ENCODE measurements around the gene C9orf50.

Gene C9orf50

DNA sequence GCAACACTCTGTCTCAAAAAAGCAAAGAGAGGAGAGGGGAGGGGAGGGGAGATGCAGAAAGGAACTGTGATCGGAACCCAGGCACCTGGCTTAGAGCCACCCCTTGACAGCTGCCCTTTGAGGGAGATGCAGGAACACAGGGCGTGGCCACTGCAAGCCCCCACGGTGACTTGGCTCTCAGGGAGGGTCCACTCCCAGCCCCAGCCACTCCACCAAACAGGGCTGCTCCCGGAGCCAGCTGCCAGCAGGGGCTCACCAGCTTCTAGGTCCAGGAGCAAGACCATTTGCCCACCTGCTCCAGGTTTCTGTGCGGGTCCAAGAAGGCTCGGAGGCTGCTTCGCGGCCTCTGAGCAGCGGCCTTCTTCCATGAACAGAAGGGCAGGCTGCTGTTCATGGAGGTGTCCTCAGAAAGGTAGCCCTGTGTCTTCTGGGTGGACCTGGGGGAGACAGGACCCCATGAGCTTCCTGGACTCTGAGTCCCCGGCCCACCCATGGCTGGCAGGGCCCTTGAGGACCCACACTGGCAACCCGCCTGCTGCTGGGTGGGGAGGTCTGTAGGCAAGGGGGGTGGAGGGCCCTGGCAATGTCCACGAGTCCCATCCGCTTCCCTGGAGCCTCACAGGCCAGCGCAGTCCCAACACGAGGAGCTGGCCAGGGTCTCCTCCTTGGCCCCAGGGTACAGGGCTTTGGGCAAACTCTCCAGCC, 7.9 kb downstream of the C9orf50 start:
- in situ Hi-C loops (cut with MboI; ENCODE audit: low sequenced_read_pairs): loop anchor here (10.0 to 25.0 kb wide), 2 partner anchors 478 to 776 kb away; partner anchors contain the start of gene SPOUT1

DNA sequence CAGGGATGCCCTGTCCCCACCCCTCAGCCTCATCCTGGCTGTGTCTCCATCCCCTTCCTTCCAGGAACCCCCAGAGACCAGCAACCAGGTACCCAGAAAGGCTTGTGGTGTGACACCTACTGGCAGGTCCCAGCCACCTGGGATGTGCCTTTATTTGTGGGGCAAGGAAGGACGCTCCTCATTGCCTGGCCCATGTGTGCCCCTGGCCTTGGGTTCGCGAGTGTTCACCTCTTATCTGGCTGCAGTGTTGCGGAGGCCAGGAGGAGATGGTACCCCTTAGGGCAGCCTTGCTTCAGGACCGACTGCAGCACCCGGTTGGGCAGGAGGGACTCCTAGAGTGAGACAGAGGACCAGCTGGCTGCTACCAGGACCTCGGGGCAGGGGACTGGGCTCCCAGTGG, 8.8 kb downstream of the C9orf50 start:
- in situ Hi-C loops (cut with MboI; ENCODE audit: low sequenced_read_pairs): loop anchor here (10.0 to 25.0 kb wide), 2 partner anchors 477 to 775 kb away; partner anchors contain the start of gene SPOUT1

DNA sequence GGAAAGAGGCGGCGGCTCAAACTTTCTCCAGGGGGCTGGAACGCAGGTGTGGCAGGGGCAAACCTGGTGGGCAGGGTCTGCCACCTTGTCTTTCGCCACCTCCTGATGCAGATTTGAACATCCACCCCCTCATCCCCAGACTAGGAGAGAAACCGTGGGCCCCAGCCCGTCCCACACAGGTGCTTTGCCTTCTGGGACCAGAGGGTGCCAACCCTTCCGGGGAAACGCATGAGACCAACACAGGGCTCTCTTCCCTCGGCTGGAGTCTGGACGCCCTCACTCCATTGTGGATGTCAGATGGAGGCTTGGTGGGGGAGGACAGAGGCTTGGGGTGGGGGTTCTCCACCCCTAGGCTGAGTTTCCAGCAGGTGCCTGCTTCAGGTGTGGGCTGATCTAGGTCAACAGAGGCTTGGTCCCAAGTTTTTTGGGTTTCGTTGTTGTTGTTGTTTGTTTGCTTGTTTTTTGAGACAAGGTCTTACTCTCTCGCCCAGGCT, 9.5 kb downstream of the C9orf50 start:
- in situ Hi-C loops (cut with MboI; ENCODE audit: low sequenced_read_pairs): loop anchor here (10.0 to 25.0 kb wide), 2 partner anchors 477 to 774 kb away; partner anchors contain the start of gene SPOUT1

DNA sequence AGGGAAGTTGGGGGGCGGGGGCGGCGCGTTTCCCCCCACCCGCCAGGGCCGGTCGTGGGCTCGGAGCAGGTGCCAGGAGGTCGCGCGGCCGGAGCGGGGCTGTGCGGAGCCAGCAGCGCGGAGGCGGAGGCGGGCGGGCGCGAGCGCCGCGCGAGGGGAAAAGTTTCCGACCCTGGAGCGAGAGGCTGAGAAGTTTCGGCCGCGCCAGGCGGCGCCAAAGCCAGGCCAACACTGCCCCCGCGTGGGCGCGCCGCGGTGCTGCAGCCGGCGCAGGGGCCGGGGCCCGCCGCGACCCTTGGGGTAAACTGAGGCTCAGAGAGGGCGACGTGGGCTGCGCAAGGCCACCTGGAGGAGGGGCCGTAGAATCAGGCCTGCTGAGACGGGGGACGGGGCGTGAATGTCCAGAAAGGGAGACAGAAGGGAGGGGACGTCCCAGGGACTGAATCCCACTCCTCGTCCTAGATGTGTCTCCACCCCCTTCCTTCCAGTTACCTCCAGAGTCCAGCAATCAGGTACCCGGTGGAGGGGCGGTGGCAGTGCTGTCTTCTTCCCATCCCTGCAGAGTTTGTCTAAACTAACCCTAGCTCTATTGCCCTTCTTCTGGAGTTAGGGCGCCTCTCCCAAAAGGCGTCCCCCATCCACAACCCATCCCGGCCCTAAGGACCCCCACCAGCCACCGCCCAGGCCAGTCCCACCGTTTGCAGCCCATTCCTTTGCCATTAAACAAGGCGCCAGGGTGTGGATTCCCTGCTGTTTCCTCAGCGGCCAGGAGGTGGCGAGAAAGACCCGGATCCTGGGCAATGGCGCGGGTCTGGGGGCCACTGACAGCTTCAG, 10.2 kb downstream of the C9orf50 start:
- in situ Hi-C loops (cut with MboI; ENCODE audit: low sequenced_read_pairs): loop anchor here (10.0 to 25.0 kb wide), 2 partner anchors 476 to 773 kb away; partner anchors contain the start of gene SPOUT1

DNA sequence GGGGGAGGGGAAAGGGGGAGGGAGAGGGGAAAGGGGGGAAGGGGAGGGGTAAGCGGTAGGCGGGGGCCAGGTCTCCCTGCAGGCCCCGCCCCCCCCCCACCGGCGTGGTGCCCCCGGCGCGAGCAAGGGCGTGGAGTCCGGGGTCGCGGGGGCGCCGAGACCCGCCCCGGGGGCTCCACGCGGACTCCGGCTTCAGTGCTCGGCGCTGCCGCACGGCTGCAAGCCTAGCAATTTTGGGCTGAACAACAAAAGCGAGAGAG, 10.8 kb downstream of the C9orf50 start:
- in situ Hi-C loops (cut with MboI; ENCODE audit: low sequenced_read_pairs): loop anchor here (10.0 to 25.0 kb wide), 2 partner anchors 475 to 773 kb away; partner anchors contain the start of gene SPOUT1

DNA sequence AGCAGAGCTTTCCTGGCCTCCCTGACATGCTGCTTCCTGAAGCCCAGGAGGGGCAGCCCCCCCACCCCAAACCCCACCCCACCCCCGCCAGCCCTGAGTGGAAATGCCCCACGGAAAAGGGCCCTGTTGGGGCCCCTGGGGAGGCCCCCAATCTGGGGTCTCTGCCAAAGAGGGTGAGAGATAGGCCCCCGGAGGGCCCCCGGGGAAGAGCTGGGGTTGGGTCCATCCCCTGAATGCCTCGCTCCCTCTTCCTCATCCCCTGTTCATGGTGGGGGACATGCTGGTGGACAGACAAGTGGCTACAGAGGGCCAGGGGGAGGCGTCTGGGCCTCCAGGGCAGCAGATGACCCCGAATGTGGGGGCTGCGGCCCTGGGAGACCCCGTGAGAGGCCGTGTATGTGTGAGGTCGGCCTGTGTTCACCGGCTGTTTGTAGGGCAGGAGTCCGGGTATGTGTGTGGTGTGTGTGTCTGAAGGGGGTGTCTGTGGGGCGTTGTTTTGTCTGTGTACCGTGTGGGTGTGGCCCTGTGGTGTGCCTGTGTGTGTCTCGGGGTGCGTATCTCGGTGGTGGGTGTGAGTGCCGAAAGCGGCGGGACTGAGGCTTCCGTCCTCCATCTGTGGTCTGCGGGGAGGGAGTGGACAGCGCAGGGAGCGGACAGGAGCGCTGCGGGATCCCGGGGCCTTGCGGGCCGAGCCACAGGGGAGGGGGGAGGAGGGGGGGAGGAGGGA, 11.3 kb downstream of the C9orf50 start:
- in situ Hi-C loops (cut with MboI; ENCODE audit: low sequenced_read_pairs): loop anchor here (10.0 to 25.0 kb wide), 3 partner anchors 445 to 772 kb away; partner anchors contain the start of gene SPOUT1

DNA sequence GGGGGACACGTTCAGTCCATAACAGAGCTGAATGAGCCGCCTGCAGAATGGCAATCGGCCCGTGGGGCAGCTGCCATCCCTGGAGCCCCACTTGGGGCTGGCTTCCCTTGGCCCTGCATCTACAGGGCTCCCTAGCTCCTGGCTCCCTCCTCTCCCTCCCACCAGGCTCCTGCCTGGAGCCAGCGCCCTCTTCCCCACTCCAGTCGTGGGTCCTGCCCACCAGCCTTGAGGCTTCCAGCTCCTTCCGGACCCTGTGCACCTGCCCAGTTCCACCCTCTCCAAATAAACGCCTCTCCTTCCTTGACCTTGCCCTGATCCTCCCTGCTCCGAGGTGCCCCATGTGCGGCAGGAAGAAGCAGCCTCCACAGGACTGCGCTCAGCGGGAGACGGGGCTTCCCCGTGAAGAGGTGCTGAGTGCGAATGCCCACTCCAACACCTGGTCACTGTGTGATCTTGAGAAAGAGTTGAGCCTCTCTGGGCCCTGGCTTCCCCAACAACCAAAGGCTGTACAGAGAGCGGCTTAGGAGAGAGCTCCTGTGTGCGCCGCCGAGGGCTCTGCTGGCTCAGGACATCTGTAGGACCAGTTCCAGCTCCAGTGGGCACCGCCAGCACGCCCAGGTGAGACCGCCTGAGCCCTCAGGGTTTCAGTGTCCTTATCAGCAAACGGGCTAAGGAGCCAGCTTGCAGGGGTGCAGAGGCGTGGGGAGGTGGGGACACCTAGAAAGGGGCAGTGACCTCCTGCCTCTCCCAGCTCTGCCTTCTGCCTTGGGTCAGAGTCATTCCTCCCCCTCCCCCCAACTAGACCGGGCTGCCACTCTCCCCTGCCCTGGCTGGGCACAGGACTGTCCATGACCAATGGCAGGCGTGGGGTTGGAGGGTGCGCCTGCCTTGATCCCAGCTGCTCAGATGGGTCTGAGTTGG, 12.1 kb downstream of the C9orf50 start:
- in situ Hi-C loops (cut with MboI; ENCODE audit: low sequenced_read_pairs): loop anchor here (10.0 to 25.0 kb wide), 2 partner anchors 444 to 772 kb away; partner anchors contain the start of gene SPOUT1

DNA sequence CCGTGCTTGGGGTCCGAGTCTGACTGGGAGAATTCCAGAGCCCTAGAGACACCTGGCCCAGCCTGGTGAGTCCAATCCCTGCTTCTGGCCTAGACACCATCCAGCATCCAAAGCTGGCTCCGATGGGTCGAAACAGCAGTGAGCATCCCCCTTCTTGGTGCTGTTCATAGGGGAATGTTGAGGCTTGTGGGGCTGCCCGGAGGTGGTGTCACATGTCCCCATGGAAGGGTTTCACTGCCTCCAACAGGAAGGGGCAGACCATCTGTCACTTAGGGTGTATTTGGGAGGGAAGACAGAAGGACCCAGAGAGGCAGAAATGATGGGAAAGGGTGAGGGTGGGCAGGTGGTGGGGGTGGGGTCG, 13.9 kb downstream of the C9orf50 start:
- in situ Hi-C loops (cut with MboI; ENCODE audit: low sequenced_read_pairs): loop anchor here (10.0 to 25.0 kb wide), 2 partner anchors 442 to 770 kb away; partner anchors contain the start of gene SPOUT1

DNA sequence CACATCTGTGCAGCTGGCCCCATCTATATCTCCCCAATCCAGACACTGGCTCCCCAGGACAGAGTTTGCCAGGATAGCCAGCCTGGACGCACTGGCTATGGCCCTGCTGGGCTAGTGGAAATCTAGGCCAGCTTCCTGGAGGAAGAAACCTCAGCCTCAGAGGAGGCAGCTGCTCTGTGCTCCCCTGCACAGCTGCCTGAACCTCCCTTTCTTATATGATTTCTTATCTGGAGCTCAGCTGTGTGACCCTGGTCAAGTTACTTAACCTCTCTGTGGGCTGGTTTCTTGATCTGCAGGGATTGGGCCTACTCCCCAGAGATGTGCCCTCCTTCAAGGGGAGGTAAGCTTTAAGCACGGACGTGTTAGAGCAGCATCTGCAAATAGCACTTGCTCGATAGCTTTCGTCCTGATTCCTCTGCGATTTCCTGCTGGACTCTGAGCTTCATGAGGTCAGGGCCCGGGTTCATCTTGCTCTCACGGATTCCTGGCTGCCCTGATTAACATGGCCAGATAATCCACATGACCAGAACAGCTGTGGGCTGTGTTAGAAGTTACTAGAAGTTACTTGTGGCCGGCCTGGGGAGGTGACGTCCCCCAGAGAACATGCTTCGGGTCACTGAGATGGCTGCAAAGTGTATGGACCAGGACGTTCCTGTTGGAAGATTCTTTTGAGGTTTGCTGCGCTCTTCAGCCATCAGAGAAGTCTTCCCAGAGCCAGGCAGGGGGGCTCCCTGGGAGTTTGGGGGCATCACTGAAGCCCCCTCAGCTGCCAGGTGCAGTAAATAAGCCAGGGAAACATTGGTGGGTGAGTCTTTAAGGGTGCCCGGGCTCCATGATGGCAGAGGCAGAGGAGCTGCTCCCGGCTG, 14.5 kb downstream of the C9orf50 start:
- in situ Hi-C loops (cut with MboI; ENCODE audit: low sequenced_read_pairs): loop anchor here (10.0 to 25.0 kb wide), 2 partner anchors 442 to 769 kb away; partner anchors contain the start of gene SPOUT1

DNA sequence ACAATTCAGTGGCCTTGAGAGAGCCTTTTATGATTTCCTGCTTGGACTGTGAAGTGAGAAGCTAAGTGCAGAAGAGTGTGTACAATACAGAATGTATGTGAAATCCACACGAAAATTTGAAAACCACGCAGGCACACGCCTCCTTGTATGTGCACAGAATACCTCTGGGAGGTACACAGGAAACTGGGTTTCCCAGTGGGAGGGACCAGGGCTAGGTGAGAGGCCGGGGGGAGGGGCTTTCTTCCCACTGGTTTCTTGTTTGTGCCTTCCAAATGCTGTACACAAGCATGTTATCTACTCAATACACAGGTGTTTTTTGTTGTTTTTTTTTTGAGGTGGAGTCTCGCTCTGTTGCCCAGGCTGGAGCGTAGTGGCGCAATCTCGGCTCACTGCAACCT, 16.1 kb downstream of the C9orf50 start:
- in situ Hi-C loops (cut with MboI; ENCODE audit: low sequenced_read_pairs): loop anchor here (10.0 to 25.0 kb wide), 2 partner anchors 440 to 767 kb away; partner anchors contain the start of gene SPOUT1

DNA sequence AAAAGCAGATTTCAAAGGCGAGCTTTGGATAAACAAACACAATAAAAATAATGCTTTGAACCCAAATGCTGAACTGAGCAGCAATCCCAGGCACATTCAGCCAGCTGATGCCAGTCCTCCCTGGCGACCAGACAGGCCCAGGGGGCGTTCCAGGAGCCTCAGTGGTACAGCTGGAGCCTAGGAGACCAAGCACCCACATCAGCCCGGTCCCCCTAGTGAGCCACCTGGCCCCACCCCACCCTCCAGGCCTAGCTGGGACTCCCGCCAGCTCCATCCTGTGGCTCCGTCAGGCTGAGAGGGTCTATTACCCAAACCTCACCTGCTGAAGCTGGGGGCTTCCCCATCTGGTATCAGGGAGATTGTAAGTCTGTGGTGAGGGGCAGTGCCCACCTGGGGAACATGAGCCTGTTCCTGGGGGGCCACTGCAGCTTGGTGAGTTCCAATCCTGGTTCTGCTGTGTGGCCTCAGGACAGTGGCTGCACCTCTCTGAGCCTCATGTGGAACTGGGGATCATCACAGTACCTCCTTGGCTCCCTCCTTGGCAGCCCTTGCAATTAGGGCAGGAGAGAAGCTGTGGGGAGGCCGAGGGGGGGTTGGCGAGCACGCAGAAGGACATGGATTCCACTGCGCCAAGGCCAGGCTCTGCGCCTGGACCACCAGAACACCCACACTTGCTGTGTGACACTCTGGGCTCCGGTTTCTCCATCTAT, 16.7 kb downstream of the C9orf50 start:
- in situ Hi-C loops (cut with MboI; ENCODE audit: low sequenced_read_pairs): loop anchor here (10.0 to 25.0 kb wide), 2 partner anchors 439 to 767 kb away; partner anchors contain the start of gene SPOUT1

DNA sequence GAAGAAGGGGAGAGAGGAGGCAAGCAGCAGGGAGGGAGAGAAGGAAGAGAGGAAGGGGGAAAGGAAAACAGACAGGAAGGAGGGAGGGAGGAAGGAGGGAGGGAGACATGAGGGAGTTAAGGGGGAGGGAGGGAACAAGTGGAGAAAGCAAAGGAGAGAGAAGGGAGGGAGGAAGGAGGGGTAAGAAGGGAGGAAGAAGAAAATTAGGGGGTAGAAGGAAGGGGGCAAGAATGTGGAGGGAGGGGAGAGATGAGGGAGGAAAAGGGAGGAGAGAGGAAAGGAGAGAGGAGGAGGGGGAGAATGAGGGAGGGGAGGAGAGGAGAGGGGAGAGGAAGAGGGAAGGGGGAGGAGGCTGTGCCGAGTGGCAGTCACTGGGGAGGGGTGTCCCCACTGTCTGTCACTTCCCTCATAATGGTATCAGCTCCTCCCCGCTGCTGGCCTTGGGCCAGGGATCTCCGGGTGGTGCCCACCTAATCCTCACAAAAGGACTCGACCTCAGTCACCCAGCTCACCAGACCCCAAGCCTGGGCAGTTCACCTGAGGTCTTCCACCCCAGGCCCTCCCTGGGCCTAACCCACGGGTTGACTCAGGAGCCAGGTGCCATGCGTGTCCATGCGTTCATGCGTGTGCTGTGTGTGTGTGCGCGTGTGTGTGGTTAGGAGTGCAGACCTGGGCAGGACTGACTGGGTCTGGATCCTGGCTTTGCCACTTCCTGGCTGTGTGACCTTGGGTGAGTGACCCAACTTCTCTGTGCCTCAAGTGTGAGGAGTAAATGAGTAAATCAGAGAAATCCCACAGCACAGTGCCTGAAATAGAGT, 18.1 kb downstream of the C9orf50 start:
- in situ Hi-C loops (cut with MboI; ENCODE audit: low sequenced_read_pairs): loop anchor here (10.0 to 25.0 kb wide), 2 partner anchors 438 to 766 kb away; partner anchors contain the start of gene SPOUT1

DNA sequence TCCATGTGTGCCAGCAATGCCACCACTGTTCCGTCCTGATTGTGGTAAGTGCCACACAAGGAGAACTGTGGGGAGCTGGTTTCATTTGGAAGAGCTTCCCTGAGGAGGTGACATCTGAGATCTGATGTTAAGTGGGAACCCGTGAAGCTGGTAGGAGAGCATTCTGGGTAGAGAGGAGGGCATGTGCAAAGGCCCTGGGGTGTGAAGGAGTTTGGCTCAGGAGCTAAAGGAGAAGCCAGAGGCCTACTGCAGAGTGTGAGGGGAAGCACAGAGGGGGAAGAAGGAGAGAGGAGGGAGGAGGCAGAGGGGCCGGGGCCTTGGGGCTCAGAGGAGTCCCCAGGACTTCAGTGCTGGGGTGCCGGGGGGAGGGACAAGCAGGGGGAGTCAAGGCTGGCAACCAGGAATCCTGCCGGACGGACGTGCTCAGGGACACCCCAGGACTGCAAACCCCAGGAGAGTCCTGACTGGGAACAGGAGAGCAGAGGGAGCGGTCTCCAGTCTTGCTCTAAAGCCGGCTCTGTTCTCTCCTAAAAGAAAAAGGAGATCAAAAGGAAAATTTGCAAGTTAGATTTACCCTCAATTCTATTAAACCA, 19.7 kb downstream of the C9orf50 start:
- in situ Hi-C loops (cut with MboI; ENCODE audit: low sequenced_read_pairs): loop anchor here (10.0 to 25.0 kb wide), 2 partner anchors 436 to 764 kb away; partner anchors contain the start of gene SPOUT1

DNA sequence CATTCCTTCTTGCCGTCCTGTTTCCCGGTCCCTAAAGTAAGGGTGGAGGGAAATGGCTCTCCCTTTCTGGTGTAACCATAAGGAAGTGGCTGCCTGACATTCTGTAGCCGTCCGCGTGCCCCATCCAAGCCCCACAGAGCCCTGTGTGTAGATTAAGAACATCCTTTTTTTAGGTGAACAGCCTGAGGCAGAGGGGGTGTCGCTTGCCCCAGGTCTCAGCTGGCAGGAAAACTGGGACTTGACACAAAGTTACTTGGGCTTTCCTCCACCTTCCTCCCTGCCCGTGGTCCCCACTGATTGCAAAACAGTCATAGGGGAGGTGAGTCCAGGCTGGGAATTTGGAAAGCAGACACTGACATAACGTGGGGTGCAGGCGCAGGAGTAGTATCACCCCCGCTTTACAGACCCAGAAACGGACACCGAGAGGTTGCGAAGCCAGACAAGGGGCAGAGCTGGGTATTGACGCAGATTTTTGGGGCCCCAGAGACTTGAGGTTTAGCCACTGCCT, 22.8 kb downstream of the C9orf50 start:
- in situ Hi-C loops (cut with MboI; ENCODE audit: low sequenced_read_pairs): no loop called here

DNA sequence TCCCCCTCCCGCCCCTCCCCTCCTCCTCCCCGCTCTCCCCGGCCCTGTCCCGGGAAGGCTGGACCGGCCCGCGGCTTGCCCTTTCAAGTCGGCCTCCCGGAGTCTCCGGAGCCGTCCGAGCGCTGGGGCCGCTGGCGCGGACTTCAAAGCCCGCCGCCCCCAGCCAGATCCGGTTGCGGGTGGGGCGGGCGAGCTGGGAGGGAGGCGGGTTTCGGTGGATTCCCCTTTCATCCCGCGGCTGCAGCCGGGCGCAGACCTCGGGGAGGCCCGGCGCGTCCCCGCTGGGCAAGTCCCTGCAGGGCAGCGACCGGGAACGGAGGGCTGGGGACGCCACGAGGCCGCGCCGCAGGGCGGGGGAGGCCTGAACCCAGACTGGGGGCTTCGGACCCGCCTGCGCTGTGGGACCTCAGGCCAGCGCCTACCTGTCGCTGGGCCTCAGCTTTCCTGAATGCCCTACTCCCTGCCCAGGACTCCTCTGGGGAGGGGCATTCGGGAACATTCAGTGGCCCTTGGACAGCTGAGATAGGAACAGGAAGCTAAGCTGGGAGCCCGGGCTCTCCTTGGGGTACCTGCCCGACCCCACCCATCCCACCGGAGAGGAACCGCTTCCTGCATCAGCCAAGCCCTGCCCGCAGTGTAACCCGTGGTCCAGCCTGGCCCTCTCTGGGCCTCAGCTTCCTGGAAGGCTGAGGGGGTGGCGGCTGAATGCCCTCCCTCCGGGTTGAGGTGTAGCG, 23.4 kb downstream of the C9orf50 start:
- in situ Hi-C loops (cut with MboI; ENCODE audit: low sequenced_read_pairs): no loop called here

All from HL-60/S4 treated with retinoic acid at 250 ng/mL for 4 days and 3 days (cell line).